GM21528 (cell line): ENCODE results near the gene CRYGD.
"Not testable (repeated sequence)": the region's sequence is repeated elsewhere in the genome, so short reads cannot be mapped to it uniquely, and the experiment has no call there.

Source experiments
- ATAC-seq: cut with Tn5 transposase; IDR thresholded peaks from one replicate; pipeline ENCODE4 v1.9.1; 2021; ENCODE audit warnings: mild to moderate bottlenecking, moderate library complexity; ENCODE audit not compliant: unreplicated experiment, low FRiP score

The CRYGD gene

DNA sequence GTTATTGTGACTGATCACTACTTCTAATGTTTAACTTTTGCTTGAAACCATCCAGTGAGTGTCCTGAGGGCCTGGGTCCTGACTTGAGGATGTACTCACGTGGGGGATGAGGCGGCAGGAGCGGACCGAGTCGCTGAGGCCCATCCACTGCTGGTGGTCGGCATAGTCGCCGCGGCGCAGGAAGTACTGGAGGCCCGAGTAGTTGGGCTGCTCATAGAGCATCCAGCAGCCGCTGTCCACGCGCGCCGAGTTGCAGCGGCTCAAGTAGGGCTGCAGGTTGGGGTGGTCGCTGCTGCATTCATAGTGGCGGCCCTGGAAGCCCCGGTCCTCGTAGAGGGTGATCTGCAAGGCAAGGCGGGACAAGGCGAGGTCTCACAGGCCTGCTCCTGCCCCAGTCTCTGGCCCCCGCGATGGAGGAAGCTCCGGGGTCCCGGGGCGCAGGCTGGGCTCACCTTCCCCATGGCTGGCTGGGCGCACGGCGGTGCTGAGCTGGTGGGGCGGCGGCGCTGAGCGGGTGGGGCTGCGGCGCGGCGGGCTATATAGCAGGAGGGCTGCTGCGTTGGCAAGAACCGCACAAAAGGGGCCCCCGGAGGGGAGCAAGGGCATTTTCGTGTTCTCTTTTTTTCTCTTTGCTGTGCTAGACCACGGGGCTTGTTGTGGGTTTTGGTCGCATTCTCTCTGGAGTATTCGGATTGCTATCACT lies at the start of gene CRYGD:
TSS of gene CRYGD (minus strand) at position 512 of the 703 bp plus-strand sequence. CDS start at position 461, 51 bp downstream.
- not testable (repeated sequence) for ATAC-seq

DNA sequence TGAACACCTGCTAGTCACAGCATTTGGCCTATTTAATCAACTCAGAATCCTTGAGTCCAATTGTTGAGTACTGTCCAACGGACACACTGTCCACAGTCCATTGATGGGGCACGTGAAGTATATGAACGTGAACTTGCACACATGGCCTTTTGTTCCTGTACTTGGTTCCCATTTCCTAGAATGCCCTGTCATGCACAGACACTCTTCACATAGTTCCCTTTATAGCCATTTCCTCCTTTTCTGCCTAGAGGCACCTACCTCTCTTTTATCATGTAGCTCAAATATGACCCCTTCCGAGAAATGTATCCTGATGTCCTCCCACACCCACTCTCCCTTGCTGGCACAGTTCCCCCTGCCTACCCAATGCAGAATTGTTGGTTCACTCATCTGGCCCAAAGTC lies 47.8 kb upstream of the CRYGD start:
- ATAC-seq: no peak

DNA sequence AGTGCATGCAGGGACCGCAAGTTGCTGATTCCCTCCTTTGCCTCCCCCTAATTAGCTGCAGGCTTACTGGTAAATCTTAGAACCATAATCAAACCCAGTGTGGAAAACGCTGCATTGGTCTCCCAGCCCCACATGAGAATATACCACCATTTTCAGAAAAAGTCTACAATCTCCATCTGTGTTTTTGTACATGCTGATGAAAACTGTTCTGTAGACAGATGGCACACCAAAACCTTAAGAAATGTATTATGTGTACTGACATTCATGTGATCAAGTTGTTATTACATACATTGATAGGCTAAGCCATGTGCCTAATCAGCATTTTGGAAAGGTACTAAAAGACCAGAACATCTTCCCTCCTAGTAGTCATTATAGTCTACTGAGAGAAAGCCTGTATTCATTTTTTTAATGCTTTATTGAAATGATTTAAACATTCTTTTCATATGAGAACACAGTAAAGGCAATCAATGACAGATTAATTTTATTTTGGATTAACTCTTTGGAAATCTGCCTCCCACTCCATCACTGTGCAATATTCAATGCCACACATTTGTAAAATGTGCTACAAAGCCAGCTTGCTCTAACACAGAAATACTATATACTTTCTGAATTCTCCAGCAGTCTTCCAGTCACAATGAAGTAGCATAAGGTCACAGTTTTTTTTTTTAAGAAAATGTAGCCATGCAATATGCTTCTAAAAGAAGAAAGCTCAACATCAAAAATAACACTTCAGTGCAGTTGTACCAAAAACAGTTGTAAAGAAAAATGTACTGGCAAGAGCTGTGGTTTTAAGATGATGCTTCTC lies 40.8 kb upstream of the CRYGD start:
- no peak for ATAC-seq

DNA sequence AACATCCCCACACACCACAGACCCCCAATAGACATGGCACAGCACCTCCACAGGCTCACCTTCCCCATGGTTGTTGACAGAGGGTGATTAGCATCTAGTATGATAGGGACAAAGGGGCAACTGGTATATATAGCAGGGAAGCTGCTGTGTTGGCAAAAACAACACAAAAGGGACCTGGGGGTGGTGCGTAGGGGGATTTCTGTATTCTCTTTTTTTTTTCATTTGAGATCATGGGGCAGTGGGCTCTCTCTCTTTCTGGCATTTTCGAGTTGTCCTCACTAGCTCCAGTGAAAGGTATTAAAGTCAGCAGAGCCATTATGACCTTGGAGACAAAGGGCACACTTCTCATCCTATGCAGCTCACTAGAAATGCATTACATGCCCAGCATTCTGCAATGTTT lies 39.2 kb upstream of the CRYGD start, which contains the start of gene CRYGA:
TSS of gene CRYGA (minus strand) at position 101 of the 400 bp plus-strand sequence. CDS start at position 68, 33 bp downstream.
- ATAC-seq: no peak

DNA sequence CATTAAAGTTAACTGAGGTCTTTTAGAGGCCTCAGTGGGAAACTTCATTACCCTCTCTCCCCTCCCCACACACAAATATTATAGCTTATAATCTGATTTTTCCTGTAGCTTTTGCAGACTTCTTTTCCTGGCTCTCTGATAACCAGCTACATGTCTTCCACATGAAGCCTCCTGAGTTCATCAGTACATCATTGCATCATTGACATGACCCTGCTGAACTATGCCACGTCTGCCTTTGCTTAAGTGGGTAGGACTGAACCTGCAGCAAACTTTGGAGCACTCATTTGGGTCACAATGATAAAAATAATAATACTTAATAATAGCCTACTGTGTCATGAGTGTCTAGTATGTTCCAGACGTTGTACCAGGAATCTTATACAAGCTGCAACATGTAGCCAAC lies 32.1 kb upstream of the CRYGD start:
- ATAC-seq: no peak

DNA sequence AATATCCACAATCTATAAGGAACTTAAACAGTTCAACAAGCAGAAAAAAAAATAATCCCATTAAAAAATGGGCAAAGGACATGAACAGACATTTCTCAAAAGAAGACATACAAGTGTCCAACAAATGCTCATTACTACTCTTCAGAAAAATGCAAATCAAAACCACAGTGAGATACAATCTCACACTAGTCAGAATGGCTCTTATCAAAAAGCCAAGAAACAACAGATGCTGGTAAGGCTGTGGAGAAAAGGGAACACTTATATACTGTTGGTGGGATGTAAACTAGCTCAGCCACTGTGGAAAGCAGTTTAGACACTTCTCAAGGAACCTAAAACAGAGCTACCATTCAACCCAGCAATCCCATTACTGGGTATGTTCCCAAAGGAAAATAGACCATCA lies 28.8 kb upstream of the CRYGD start:
- no peak for ATAC-seq

DNA sequence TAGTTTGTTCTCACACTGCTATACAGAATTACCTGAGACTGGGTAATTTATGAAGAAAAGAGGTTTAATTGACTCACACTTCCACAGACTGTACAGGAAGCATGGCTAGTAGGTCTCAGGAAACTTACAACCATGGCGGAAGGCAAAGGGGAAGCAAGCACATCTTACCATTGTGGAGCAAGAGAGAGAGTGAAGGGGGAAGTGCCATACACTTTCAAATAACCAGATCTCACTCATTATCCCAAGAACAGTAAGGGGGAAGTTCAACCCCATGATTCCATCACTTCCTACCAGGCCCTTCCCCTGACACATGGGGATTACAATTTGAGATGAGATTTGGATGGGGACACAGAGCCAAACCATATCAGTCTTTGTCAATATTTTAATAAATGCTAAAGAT lies 26.6 kb upstream of the CRYGD start:
- ATAC-seq: no peak

DNA sequence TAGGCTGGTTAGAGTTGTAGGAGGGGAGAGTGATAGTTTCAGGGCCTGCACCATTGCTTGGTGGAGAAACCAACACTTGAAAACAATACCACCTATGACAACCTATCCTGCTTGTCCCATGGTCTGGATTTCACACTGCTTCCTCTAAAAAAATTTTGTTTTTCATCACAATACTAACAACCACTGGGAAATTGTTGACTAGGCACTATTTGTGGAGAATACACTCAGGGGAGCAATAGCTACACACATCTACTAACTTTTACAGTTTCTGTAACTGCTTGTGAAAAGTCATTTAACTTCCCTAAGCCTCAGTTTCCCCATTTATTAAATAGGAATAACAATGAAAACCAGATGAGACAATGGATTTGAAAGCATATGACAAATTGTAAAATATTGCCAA lies 25.8 kb upstream of the CRYGD start:
- no peak for ATAC-seq

DNA sequence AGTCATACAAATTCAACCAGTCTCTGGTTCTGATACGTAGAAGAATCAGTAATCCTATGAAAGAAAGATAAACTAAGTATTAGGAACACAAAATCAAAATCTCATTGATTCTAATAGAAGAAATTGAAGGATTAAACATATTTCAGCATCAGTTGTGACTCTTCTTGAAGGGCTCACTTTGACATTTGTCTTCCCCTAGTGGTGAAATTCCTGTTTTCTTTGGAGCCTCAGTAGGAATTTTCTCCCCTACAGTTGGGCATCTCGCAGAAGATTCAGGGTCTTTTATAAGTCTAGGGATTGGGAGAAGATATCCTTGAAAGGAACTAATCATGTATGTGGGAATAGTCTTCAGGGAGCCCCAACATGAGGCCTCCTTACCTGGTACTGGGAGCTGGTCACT lies 24.5 kb upstream of the CRYGD start:
- ATAC-seq: no peak

DNA sequence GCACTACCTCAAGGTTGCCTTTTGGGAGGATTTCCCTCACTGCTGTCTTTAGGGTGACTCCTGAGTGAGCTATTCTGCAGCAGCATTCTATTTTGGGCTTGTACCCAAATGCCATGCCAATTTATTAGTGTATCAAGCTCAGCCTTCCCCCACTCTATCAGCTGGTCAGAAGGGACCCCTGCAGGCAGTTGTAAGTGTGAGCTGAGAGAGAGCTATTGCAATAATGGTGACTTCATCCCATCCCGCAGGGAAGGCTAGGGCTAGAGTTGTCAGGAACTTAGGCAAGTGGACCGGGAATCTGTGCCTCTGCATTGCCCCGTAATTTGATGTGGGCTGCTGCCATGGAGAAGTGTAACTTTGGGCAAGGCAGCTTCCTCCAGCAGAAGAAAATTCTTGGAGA lies 23.4 kb upstream of the CRYGD start:
- ATAC-seq: no peak

DNA sequence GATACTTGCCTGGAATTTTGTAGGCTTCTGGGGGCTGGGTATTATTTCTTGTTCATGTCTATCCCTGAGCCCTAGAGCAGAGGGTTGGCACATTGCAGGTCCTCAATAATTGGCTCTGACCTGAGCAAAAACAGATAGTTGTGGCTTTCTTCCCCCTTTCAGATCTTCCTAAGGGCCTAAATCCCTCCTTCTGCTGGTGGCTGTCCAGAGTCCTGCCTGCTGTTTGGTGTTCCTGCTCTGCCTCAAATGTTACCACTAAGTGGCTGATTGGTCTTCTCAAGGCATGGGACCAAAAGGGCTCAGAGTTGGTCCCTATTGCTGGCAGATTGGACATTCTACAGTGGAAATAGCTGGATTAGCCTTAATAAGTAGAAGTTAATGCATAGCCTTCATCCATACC lies 22.7 kb upstream of the CRYGD start:
- ATAC-seq: no peak

DNA sequence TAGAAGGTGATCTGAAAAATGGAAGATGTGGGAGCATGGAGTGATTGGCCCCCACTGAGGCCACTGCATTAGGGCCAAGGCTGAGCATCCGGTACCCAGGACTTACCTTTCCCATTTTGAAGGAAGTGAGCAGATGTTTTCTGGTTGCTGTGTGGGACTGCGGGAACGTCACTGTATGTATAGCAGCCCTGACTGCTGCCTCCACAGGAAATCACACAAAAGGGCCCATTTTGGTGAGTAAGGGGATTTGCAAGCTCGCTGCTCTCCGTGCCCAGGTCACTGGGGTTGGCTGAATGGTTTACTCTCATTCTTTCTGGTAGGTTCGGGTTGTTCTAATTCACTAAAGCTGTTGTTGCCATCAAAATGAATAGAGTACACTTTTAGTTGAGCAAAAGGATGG lies 21.7 kb upstream of the CRYGD start, which contains the start of gene CRYGB:
TSS of gene CRYGB (minus strand) at position 153 of the 400 bp plus-strand sequence. CDS start at position 115, 38 bp downstream.
- no peak for ATAC-seq

DNA sequence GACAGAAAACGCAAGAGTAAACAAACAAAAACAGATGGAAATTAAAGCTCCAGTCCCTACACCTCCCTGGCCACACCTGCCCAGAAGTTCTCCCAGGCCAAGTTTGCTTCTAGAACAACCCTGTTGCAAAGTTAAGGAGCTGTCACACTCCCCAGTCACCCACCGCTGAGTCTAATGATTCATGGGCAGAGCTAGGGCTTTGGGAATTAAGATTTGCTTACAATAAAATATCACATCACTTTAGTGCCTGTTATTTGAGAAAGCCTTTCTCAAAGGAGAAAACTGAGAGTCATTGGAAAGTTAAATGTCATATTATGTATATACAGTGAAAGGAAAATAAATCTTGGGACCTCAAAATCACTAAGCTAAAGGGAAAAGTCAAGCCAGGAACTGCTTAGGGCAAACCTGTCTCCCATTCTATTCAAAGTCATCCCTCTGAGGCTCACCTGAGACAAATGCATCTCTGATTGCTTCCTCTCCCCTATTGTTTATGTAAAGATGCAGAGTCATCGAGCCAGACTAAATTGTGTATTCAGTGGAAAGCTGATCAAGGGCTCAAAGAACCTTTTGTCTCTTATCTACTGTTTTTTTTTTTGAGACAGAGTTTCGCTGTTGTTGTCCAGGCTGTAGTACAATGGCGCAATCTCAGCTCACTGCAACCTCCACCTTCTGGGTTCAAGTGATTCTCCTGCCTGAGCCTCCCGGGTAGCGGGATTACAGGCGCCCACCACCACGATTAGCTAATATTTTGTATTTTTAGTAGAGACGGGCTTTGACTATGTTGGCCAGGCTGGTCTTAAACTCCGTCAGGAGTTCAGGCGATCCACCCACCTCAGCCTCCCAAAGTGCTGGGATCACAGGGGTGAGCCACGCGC lies 18.8 kb upstream of the CRYGD start:
- ATAC-seq: no peak

DNA sequence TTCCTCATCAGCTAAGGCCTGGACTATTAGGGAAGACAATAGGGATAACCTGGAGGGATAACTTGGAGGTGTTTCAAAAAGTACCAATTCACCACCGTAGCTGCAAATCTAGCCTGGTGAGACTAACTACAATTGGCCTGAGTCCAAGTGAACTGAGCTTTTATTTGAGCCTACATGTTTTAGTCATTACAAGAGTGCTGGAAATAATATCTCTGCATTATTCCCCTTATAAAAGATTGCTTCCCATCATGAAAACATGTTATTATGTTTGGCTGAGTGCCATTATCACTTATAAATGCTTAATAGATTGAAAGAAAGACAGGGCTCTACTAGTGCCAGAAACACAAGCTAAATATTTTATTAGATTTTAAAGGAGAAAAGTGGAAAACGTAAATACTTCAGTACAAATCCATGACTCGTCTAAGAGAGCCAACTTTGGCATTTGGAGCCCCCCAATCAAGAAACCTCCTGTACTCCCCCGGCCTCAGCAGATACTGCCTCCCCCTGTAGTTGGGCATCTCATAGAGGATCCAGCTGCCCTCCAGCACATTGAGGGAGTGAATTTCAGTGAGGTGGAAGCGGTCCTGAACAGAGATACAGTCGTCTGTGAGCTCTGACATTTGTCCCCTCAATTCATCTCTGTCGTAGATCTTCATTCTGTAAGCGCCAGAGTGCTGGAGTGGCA lies 18.1 kb upstream of the CRYGD start:
- no peak for ATAC-seq

DNA sequence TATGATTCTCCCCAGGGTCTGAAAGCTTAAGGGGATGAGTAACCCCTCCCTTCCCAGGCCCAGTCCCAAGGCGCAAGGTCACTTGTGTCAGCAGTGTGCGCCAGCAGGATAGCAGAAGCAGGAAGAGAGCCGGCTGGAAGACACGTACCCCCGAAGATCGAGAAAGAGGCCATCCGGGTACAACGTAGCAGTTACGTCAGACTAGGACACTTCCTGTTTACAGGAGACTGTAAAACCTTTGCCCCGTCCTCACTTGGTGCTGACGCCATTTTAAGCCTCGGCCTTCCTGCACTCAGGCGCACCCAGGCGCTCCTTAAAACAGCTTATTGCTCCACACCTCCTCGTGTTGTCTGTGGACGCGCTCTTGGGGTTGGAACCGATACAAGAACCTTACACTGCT lies 15.1 kb upstream of the CRYGD start:
- ATAC-seq: no peak

DNA sequence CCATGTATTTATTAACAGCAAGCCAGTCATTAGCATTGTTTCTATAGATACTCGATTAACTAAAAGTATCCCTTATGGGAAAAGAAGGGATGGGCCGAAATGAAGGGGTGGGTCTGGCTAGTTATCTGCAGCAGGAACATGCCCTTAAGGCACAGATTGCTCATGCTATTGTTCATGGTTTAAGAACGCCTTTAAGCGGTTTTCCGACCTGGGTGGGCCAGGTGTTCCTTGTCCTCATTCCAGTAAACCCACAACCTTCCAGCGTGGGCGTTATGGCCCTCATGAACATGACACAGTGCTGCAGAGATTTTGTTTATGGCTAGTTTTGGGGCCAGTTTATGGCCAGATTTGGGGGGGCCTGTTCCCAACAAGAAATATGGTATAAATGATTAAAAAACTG lies 14.0 kb upstream of the CRYGD start:
- ATAC-seq: not testable (repeated sequence)

DNA sequence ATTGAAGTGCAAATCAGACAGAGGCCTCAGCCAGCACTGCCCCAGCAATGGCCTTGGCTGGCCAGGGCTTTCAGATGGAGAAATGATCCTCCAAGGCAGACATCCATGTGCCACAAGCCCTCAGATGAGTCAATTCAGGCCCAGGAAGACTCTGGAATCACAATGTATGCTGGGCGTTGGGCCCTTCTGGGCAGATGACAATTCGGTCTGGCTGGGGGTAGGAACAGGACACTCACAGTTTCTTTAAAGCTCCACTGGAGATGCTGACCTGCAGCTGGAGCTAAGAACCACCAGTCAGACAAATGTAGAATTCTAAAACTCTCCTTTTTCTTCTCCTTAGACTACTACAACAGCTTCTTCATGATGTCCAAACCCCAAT lies 12.4 kb upstream of the CRYGD start:
- ATAC-seq: no peak

DNA sequence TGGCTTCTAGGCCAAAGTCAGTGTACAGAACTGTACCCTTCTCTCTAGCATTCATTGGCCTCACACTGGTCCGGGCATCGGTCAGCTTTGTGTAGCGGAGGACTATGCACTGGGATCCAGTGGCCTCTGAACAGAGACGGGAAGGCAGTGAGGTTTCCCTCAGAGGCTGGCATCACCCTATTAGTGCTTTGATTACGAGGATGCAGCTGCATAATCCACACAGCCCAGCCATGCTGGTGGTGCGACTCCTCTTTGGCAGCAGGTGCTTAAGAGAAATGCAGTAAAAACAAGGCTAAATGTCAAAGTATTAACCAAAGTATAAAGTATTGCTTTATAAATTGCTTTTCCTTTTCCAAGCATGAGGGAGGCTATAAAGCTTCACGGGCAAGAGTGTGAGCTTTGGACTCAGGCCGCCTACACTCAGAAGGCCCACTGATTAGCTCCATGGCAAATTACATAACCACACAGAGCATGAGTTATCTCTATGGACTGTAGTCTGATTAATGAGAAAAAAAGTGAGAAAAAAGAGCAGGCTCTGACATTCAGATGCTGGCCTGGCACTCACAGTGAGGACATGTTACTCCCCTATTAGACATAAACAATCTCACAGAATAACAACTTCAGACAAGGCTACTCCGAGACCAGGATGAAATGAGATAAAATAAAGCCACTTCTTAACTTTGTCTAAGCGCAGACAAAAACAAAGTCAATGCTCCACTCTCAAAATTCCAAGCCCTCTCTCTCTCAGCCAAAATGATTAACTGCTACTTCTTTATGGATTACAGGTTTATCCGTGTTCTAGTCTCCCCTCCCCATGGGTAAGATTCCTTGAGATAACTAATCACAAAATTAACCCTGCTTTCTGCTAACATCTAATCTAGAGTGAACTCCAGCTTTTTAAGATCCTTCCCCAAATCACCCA lies 11.7 kb upstream of the CRYGD start:
- ATAC-seq: no peak

DNA sequence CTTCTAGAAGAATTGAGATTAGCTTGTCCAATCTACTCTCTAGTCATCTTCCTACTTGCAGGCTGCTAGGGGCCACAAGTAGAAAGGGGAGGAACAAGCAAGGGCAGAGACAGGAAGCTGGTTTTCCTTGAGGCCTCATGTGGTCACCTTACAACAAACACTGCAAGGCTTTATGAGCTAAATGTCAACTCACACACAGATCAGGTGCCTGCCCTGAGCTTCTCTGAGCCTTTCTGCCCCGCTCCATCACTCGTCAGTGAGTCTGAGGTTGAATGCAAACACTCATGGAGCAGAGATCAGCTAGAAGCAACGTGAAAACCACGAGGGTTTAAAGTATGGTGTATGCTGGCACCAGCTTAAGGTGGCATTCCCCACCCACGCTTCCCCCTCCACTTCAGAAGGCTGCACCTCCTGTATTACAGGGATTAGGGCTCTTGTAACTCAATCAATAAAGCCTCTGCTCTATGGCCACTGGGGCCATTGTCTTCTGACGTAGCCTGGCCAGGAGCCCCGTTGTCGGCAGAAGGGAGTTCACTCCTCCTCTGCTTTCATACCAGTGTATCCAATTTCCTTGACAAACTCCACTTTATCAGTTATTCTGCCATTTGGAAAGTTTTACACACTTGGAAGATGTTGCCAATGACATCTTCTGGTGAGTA lies 10.7 kb upstream of the CRYGD start:
- no peak for ATAC-seq
